ENCODE results near the gene GASK1B.

Gene GASK1B

DNA sequence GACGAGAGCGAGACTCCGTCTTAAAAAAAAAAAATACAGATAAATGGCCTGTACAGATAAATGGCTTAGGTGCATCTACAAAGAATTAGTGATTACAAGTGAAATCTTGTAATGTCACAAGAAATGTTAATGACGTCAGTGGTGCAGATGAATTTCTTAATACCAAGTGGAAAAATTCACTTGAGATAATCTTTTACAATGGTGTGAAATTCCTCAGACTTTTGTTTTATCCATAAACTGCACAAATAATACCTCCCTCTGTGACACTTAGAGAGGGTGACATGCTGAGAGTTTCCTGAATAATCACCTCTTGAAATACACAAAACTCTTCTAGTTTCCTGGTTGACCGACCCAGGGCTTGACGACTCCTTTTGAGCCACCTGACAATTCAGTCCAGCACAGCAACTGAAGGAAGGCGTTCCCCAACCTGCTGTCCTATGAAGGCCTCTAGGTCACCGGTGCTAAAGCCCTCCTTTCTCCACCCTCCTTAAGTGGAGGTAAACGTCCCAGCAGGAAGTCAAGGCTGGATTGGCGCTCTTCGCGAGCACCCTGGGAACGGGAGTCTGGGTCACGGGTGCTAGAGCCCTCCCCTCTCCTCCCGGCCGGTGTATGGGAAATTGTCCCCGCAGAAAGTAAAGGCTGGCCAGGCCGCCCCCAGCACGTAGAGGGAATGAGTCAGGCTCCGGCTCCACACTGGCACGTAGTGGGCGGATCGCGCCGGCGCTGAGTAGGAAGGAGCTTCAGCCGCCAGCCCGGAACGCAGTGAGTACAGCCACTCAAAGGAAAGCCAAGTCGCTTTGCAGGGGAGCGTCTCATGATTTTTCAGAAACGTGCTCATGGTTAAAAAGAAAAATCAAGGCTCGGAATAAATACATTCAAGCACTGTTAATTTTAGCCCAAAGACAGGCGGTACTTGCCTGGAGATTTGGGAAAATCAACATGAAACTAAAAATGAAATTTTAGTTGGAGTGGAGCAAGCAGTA is 37.3 kb upstream of the GASK1B start, which contains the start of gene TMEM144:
TMEM144 (plus strand) TSS at position 662 of the 983 bp plus-strand sequence. CDS start 2,182 bp downstream, outside the sequence.
- H3K4me3 ChIP-seq (ENCODE audit: low read depth, low read length): peak within 1 kb of the TSS; percentile 52
- no peak for TF ChIP-seq CTCF (IDR thresholded peaks at IDR 0.05; ENCODE audit: low read depth, low read length)

DNA sequence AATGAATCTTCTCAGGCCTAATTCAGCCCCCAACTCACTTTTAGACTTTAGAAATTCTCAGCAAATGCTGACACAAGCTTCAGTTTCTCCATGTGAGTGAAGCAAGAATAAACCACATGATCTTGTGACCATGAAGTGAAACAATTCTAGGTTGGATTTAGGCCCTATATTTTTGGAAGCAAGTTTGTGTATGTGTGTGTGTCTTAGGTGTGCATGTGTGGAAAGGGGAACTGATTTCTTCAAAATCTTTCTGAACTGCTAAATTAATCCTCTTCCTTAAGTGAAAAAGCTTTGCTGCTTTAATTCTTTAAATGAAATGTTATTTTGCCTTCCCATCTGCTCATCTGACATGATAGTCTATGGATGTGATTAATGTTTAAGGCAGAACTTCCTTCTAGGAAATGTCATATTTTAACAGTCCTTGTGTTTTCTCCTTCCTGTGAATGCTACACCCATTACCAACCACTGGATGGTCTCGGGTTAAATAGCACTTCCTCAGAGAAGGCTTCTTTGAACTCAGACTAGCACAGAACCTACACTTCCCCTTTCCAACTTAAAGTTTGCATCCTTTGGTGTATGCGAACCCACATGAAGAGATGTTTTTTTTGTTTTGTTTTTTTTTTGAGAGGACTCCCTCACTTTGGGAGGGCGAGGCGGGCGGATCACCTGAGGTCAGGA is 36.3 kb upstream of the GASK1B start:
- TF ChIP-seq CTCF (IDR thresholded peaks at IDR 0.05; ENCODE audit: low read depth, low read length): no peak
- H3K4me3 ChIP-seq (ENCODE audit: low read depth, low read length): no peak overlapping the region

DNA sequence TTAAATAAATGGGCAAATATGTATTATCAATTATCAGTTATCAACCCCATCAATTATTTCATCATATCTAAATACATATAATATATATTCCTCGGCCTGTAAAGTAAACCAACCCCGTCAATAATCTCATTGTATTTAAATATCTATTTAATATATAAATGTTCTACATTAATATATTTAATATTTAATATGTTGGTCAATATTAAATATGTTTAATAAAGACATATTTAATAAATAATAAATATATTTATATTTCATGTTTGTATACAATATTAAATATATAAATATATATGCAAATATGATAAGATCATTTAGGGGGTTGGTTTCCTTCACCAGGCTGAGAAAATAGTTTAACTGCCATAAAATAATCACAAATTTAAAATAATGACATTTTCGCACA is 31.1 kb upstream of the GASK1B start:
- TF ChIP-seq CTCF (IDR thresholded peaks at IDR 0.05; ENCODE audit: low read depth, low read length): no peak
- H3K4me3 ChIP-seq (ENCODE audit: low read depth, low read length): no peak overlapping the region

DNA sequence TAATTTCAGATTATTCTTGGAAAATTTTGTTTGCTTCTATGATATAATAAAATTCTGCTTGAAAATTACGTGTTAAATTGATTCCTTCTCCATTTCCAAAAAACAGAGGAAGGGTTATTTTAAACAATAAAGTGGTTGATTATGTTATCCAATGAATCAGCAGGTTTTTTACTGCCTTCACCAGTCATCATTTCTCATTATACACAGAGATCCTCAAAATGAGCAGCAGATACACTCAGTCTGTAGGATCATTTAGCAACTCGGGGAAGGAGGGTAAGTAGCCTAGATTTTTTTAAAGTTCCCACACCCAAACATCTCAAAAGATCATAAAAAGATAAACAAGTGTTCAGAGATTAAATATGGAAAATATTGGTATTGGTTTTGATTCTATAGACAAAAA is 30.6 kb upstream of the GASK1B start:
- H3K4me3 ChIP-seq (ENCODE audit: low read depth, low read length): no peak overlapping the region
- TF ChIP-seq CTCF (IDR thresholded peaks at IDR 0.05; ENCODE audit: low read depth, low read length): no peak

DNA sequence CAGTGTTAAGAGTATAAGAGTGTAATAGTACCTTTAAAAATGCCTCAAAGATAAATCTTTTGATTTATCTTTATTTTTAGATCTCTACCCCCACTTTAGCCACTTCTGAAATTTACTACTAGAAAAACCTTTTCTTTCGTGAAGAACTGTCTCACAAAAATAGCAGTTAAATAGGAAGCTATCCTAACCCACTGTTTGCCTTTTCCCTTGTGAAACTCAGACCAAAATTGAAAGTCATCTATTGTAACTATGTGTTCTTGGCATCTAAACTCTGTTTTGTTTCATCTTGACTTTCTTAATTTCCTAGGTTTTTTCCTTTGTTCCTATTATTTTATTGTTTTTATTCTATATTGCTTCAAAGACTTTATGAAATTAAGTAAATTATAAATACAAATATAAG is 29.7 kb upstream of the GASK1B start:
- TF ChIP-seq CTCF (IDR thresholded peaks at IDR 0.05; ENCODE audit: low read depth, low read length): no peak
- H3K4me3 ChIP-seq (ENCODE audit: low read depth, low read length): no peak overlapping the region

DNA sequence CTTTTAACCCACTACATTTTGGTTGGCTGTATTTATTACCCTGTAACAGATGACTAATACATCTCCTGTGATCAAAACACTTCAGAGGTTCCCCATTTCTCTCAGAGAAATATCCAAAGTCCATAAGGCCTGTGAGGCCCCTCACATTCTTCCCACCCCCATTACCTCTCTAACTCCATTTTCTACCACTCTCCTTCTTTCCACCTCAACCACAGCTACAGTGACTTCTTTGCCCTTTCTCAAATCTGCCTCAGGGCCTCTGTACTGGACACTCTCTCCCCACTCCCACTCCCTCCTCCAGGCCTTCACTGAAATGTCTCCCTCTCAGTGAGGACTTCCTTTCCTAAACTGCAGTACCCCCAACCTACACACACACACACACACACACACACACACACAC is 29.1 kb upstream of the GASK1B start:
- H3K4me3 ChIP-seq (ENCODE audit: low read depth, low read length): no peak overlapping the region
- TF ChIP-seq CTCF (IDR thresholded peaks at IDR 0.05; ENCODE audit: low read depth, low read length): no peak

- H3K4me3 ChIP-seq (ENCODE audit: low read depth, low read length): no peak overlapping the region
- TF ChIP-seq CTCF (IDR thresholded peaks at IDR 0.05; ENCODE audit: low read depth, low read length): no peak
Measured at GRCh38 chr4:158201322-158201721, 28.5 kb upstream of the GASK1B start.
